ENCODE results near the gene DDX10. TPM values are rescaled to one million over a fixed set of nuclear protein-coding genes. Genes with fewer than 3 reads are reported as not detected.

The DDX10 gene
- total RNA-seq, result 10 to 100 TPM in 3 of 4 donors, 1 to 10 TPM in 1; 5.5 to 25.0 (median 17.5) TPM

DNA sequence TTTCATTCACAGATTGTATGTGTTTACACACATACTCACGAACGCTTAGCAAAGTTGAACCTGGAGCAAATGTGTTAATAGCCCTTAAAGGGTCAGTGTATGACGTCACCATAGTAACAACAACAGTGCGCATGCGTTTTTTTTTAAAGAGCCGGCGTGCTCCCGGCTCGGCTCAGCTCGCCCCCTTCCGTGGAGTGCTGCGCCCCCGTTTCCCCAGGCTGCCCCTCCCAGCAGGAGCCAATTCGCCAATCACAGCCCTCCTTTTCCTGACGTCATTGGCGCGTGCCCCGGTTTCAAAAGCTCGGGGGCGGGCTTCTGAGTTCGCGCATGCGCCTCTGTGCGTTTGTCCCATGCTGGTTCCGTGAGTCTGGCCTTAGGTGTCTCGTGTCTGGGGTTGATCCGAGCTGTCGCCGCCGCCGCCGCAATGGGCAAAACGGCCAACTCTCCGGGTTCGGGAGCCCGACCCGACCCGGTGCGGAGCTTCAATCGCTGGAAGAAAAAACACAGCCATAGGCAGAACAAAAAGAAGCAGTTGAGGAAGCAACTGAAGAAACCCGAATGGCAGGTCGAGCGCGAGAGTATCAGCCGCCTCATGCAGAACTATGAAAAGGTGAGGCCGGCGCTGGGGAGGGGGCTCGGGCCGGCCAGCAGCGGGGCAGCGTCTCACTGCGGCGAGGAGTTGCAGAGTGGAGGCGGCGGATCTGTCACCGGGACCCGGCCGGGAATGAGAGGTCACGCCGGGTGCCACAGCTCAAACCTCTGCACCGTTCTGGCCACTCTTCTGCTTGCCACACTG lies at the start of gene DDX10:
TSS of gene DDX10 (plus strand) at position 340 of the 796 bp plus-strand sequence. CDS start at position 425, 85 bp downstream.
- H3K36me3 ChIP-seq, result peaks cover 0 to 12% (median 0%) of the 10 kb centered on the region in 3 donors
- intact Hi-C loops (cut with DNase I), result no loop called here
- 1 to 2% methylated on average over 29 to 36 of the region's 61 CpGs for WGBS, 2 donors

DNA sequence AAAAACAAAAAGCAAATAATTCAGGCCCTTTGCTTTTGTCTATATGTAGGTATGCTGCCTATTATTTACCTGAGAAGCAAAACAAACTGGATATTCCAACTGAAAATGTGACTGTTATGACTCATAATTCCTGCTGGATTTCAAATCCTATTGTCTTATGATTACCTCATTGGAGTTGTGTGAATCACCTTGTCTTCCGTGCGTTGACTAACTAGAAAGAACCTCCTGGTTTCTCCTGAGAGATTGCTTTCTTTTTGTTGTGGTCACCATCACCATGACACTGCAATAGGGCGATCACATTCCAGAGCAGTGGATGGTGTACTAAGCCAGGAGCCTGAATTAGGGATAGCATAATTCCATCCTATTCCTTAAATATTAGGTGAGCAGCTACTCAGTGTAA lies 48.3 kb upstream of the DDX10 start:
- TF ChIP-seq, protein P1, sequence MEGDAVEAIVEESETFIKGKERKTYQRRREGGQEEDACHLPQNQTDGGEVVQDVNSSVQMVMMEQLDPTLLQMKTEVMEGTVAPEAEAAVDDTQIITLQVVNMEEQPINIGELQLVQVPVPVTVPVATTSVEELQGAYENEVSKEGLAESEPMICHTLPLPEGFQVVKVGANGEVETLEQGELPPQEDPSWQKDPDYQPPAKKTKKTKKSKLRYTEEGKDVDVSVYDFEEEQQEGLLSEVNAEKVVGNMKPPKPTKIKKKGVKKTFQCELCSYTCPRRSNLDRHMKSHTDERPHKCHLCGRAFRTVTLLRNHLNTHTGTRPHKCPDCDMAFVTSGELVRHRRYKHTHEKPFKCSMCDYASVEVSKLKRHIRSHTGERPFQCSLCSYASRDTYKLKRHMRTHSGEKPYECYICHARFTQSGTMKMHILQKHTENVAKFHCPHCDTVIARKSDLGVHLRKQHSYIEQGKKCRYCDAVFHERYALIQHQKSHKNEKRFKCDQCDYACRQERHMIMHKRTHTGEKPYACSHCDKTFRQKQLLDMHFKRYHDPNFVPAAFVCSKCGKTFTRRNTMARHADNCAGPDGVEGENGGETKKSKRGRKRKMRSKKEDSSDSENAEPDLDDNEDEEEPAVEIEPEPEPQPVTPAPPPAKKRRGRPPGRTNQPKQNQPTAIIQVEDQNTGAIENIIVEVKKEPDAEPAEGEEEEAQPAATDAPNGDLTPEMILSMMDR (IDR thresholded peaks at IDR 0.05), result no peak
- TF ChIP-seq POLR2A (IDR thresholded peaks at IDR 0.05), result no peak
- Histone ChIP-seq H3K9me3 (no peaks in the 10 kb centered on the region), H3K4me1 (peaks cover 0 to 32% (median 0%) of the 10 kb centered on the region in 3 donors), H3K27ac (peak overlapping the region in 3 of 4 donors; percentile 59 to 70 (median 65)), H3K4me3 (no peak overlapping the region), H3K27me3 (no peaks in the 10 kb centered on the region), H3K36me3 (no peaks in the 10 kb centered on the region)
- intact Hi-C loops (cut with DNase I), result no loop called here
- no peak for DNase-seq
- WGBS, 2 donors, result 28 to 31% methylated on average over 3 of the region's 3 CpGs

More for the DNA sequence above, at the start of gene DDX10:
- peaks cover 8 to 43% (median 18%) of the 10 kb centered on the region in 3 donors for H3K4me1 ChIP-seq
- TF ChIP-seq POLR2A (IDR thresholded peaks at IDR 0.05), result peak in 2 of 4 donors; percentile 9 to 57
- TF ChIP-seq, protein P1 (IDR thresholded peaks at IDR 0.05), result peak in 1 of 6 experiments; percentile 19
- no peaks in the 10 kb centered on the region for H3K9me3 ChIP-seq
- DNase-seq, result peak; percentile 82
- H3K27ac ChIP-seq, result peak within 1 kb of the TSS; percentile 47 to 83 (median 78)
- no peaks in the 10 kb centered on the region for H3K27me3 ChIP-seq
- peak within 1 kb of the TSS; percentile 52 to 87 (median 76) for H3K4me3 ChIP-seq

DNA sequence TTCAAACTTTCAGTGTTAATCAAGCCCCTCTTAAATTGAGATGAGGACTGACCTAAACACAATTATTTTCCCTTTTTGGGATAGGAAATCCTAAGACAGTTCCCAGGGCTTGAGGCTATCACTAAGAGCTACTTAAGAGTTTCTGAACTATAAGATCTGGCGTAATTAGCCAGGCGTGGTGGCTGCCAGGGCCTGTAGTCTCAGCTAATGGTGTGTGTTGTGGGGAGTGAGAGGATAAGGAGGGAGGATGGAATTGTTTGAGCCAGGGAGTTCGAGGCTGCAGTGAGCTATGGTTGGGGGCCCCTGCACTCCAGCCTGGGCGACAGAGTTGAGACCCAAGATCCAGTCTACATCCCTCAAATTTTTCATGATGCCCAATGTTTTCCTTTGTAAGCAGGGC lies 47.8 kb upstream of the DDX10 start:
- WGBS, 2 donors, result 81 to 82% methylated on average over 4 of the region's 4 CpGs
- TF ChIP-seq, protein P1 (IDR thresholded peaks at IDR 0.05), result no peak
- TF ChIP-seq POLR2A (IDR thresholded peaks at IDR 0.05), result no peak
- H3K4me1 ChIP-seq, result peaks cover 0 to 32% (median 4%) of the 10 kb centered on the region in 3 donors
- no peak overlapping the region for H3K4me3 ChIP-seq
- DNase-seq, result no peak
- H3K36me3 ChIP-seq, result no peaks in the 10 kb centered on the region
- peak overlapping the region in 3 of 4 donors; percentile 35 to 65 (median 59) for H3K27ac ChIP-seq
- no peaks in the 10 kb centered on the region for H3K27me3 ChIP-seq
- intact Hi-C loops (cut with DNase I), result no loop called here
- H3K9me3 ChIP-seq, result no peaks in the 10 kb centered on the region

DNA sequence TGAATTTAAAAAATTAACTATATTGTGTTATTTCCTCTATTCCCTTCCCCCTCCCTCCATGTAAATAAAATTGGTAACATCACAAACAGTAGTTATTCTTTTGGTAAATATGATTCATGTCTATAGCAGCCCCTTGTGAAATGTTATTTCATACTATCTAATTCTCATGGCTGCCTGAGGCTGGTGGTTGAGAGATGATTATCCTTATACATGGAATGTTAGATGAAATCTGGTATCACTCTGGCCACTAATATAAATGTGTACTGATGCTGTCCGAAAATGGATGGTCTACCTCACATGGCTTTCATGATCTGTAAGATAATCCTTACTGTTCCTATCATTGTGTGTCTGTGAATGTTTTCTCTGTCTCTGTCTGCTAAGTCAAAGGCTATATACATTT lies 46.3 kb upstream of the DDX10 start:
- H3K9me3 ChIP-seq, result no peaks in the 10 kb centered on the region
- no peak overlapping the region for H3K27ac ChIP-seq
- intact Hi-C loops (cut with DNase I), result no loop called here
- no peaks in the 10 kb centered on the region for H3K36me3 ChIP-seq
- no peak for TF ChIP-seq POLR2A (IDR thresholded peaks at IDR 0.05)
- TF ChIP-seq, protein P1 (IDR thresholded peaks at IDR 0.05), result no peak
- no peak for DNase-seq
- no peak overlapping the region for H3K4me3 ChIP-seq
- 92 to 100% methylated on average over 1 of the region's 1 CpG for WGBS, 2 donors
- no peaks in the 10 kb centered on the region for H3K27me3 ChIP-seq
- H3K4me1 ChIP-seq, result peaks cover 0 to 27% (median 4%) of the 10 kb centered on the region in 3 donors

Measured in esophagus squamous epithelium (tissue), 5 donors.